Transverse colon (tissue), 4 donors: ENCODE measurements around the gene KAT7. TPM values are rescaled to one million over a fixed set of nuclear protein-coding genes. Genes with fewer than 3 reads are reported as not detected.

Source experiments
- DNase-seq: peaks from one replicate; pipeline ENCODE4 v3.0.0-alpha.2; 2019
- H3K27ac ChIP-seq, 4 donors: fragments of 200-600 bp; sonication (generic); 2 replicates each; pipeline ENCODE4 v1.5.1; 2016 to 2018; ENCODE audit warnings: inconsistent platforms in 4 of 4
- H3K27me3 ChIP-seq: fragments of 200-600 bp; sonication (generic); 2 replicates; pipeline ENCODE4 v1.5.1; 2017; ENCODE audit warnings: inconsistent platforms
- H3K36me3 ChIP-seq, 4 donors: fragments of 200-600 bp; sonication (generic); 2 replicates each; pipeline ENCODE4 v1.5.1; 2017 to 2019; ENCODE audit warnings: inconsistent platforms in 4 of 4
- H3K4me1 ChIP-seq, 4 donors: fragments of 200-600 bp; sonication (generic); 2 replicates each; pipeline ENCODE4 v1.5.1; 2017 to 2020; ENCODE audit warnings: inconsistent platforms in 4 of 4
- H3K4me3 ChIP-seq, 4 donors: fragments of 200-600 bp; sonication (generic); 1 replicate in 1 of 4; 2 replicates in 3 of 4; pipeline versions ENCODE4 v1.5.1 to v1.6.1; 2017 to 2019; ENCODE audit warnings: inconsistent platforms in 4 of 4
- H3K9me3 ChIP-seq, 2 donors: fragments of 200-600 bp; sonication (generic); 2 replicates each; pipeline ENCODE4 v1.5.1; 2017 to 2019; ENCODE audit warnings: inconsistent platforms in 2 of 2
- CTCF ChIP-seq, 5 experiments: fragments of 200-600 bp in 3 of 5; fragments of 450-650 bp in 2 of 5; sonication (generic) in 3 of 5; IDR thresholded peaks; 1 replicate in 2 of 5; 2 replicates in 3 of 5; pipeline ENCODE4 v1.5.1; 2016 to 2017; ENCODE audit warnings: antibody characterized with exemption in 5 of 5, inconsistent platforms in 3 of 5, mild to moderate bottlenecking in 2 of 5, moderate library complexity in 1 of 5
- EP300 ChIP-seq: sonication (generic); formaldehyde crosslinking; IDR thresholded peaks from one replicate; pipeline ENCODE4 v1.6.1; 2017; ENCODE audit warnings: antibody characterized with exemption, low read depth
- POLR2A ChIP-seq: fragments of 450-650 bp; IDR thresholded peaks from one replicate; pipeline ENCODE4 v1.6.1; 2016; ENCODE audit warnings: antibody characterized with exemption, mild to moderate bottlenecking, moderate library complexity
- POLR2AphosphoS5 ChIP-seq, 3 donors: sonication (generic); formaldehyde crosslinking; IDR thresholded peaks; one replicate each; pipeline ENCODE4 v1.6.1; 2016; ENCODE audit warnings: antibody characterized with exemption in 3 of 3
- WGBS, 2 donors: methylation state at CpG; one replicate each; pipeline ENCODE4 v1.1.5; 2018; ENCODE audit warnings: low coverage in 1 of 2; 5-methylcytosine and 5-hydroxymethylcytosine counted together
- in situ Hi-C, 4 donors: fragments of 200-750 bp; cut with MboI; loops; one replicate each; pipeline versions ENCODE4 v1.15.0 to v1.15.1; 2017; ENCODE audit warnings: low sequenced_read_pairs in 3 of 4, low pct_ligation_motif_present in 1 of 4, low pct_unique_long_range_greater_than_20kb in 1 of 4
- intact Hi-C: fragments of 100-400 bp; cut with DNase I; formaldehyde crosslinking; loops from one replicate; pipeline ENCODE4 v1.15.1; 2023; ENCODE audit warnings: low total_unique reads
- total RNA-seq, 4 donors: library from RNA; depleted of rRNA; stranded (reverse); fragments of >200 nt; gene quantifications; one replicate each; pipeline ENCODE4 v1.1.0, GENCODE V29; 2016

The KAT7 gene
- total RNA-seq, 4 donors from 2014 or later: 21.3 to 54.2 (median 32.8) TPM

GRCh38 chr17:49763735-49764558 lies 24.5 kb upstream of the KAT7 start, which contains the start of gene FAM117A:
Gene FAM117A (minus strand): TSS chr17:49764131. CDS start chr17:49764087, 44 bp downstream.
- WGBS, 2 donors: 0 to 1% methylated on average over 6 to 32 of the region's 53 CpGs
- Histone ChIP-seq H3K4me1 (peaks cover 7 to 36% (median 9%) of the 10 kb centered on the region in 4 donors), H3K27ac (peak within 1 kb of the TSS; percentile 82 to 90 (median 88)), H3K27me3 (peaks cover 3% of the 10 kb centered on the region), H3K36me3 (no peaks in the 10 kb centered on the region), H3K4me3 (peak within 1 kb of the TSS; percentile 53 to 93 (median 90)), H3K9me3 (no peaks in the 10 kb centered on the region)
- TF ChIP-seq POLR2AphosphoS5 (IDR thresholded peaks at IDR 0.05) (peak; percentile 73 to 84 (median 80)), CTCF (IDR thresholded peaks at IDR 0.05) (no peak), EP300 (no peak), POLR2A (peak; percentile 60)
- intact Hi-C loops (no loop called here), in situ Hi-C loops (no loop called here)
- DNase-seq: peak; percentile 98

GRCh38 chr17:49764559-49765180 lies 23.8 kb upstream of the KAT7 start:
- Histone ChIP-seq H3K4me1 (peaks cover 7 to 30% (median 9%) of the 10 kb centered on the region in 4 donors), H3K27ac (peak overlapping the region; percentile 46 to 90 (median 88)), H3K36me3 (no peaks in the 10 kb centered on the region), H3K27me3 (peaks cover 3% of the 10 kb centered on the region), H3K9me3 (no peaks in the 10 kb centered on the region), H3K4me3 (peak overlapping the region in 3 of 4 donors; percentile 8 to 91 (median 89))
- TF ChIP-seq EP300 (no peak), POLR2AphosphoS5 (IDR thresholded peaks at IDR 0.05) (no peak), POLR2A (no peak), CTCF (IDR thresholded peaks at IDR 0.05) (no peak)
- WGBS, 2 donors: 24 to 28% methylated on average over 8 of the region's 8 CpGs
- DNase-seq: no peak
- in situ Hi-C loops: loop anchor here in 1 of 4 donors (5.0 kb wide), 1 partner anchor 52 kb away; no protein-coding TSS in a partner anchor
- intact Hi-C loops: no loop called here

- Histone ChIP-seq H3K36me3 (no peaks in the 10 kb centered on the region), H3K4me1 (peaks cover 0 to 17% (median 8%) of the 10 kb centered on the region in 4 donors), H3K27me3 (peaks cover 3% of the 10 kb centered on the region), H3K4me3 (no peak overlapping the region), H3K9me3 (no peaks in the 10 kb centered on the region), H3K27ac (no peak overlapping the region)
- intact Hi-C loops (no loop called here), in situ Hi-C loops (loop anchor here in 1 of 4 donors (5.0 kb wide), 1 partner anchor 55 kb away; no protein-coding TSS in a partner anchor)
- 75 to 94% methylated on average over 2 to 3 of the region's 3 CpGs for WGBS, 2 donors
- no peak for DNase-seq
- TF ChIP-seq CTCF (IDR thresholded peaks at IDR 0.05): no peak
- TF ChIP-seq POLR2AphosphoS5 (IDR thresholded peaks at IDR 0.05): no peak
- no peak for TF ChIP-seq EP300
- no peak for TF ChIP-seq POLR2A
These were observed 21.5 kb upstream of the KAT7 start for GRCh38 chr17:49766918-49767530.
